Gastroesophageal sphincter (tissue), 4 donors: Measurements from ENCODE around the gene UBE4B. TPM values are rescaled to one million over a fixed set of nuclear protein-coding genes. Genes with fewer than 3 reads are reported as not detected.

Experiments used
- ATAC-seq: fragments of 150-250 bp; one replicate; pipeline ENCODE4 v1.9.1; 2016; ENCODE audit warnings: mild to moderate bottlenecking, moderate library complexity
- H3K27ac ChIP-seq, 4 donors: fragments of 200-600 bp; sonication (generic) in 3 of 4; 1 replicate in 3 of 4; 2 replicates in 1 of 4; pipeline ENCODE4 v1.5.1; 2016 to 2019
- H3K27me3 ChIP-seq: fragments of 200-600 bp; sonication (generic); one replicate; pipeline ENCODE4 v1.5.1; 2019
- H3K36me3 ChIP-seq, 2 donors: fragments of 200-600 bp; sonication (generic); one replicate each; pipeline ENCODE4 v1.5.1; 2019; ENCODE audit warnings: control low read depth in 1 of 2
- H3K4me1 ChIP-seq, 3 donors: fragments of 200-600 bp; sonication (generic); 1 replicate in 2 of 3; 2 replicates in 1 of 3; pipeline ENCODE4 v1.5.1; 2016 to 2019; ENCODE audit warnings: control low read depth in 2 of 3
- H3K4me3 ChIP-seq, 2 donors: fragments of 200-600 bp; sonication (generic); one replicate each; pipeline ENCODE4 v1.5.1; 2019; ENCODE audit warnings: mild to moderate bottlenecking in 1 of 2, moderate library complexity in 1 of 2
- H3K9me3 ChIP-seq, 3 donors: fragments of 200-600 bp; sonication (generic); one replicate each; pipeline ENCODE4 v1.5.1; 2017 to 2019; ENCODE audit warnings: control low read depth in 2 of 3
- EP300 ChIP-seq: sonication (generic); formaldehyde crosslinking; IDR thresholded peaks from one replicate; pipeline ENCODE4 v1.6.1; 2017; ENCODE audit warnings: antibody characterized with exemption, mild to moderate bottlenecking
- POLR2A ChIP-seq, 2 donors: fragments of 450-650 bp; IDR thresholded peaks; one replicate each; pipeline ENCODE4 v1.6.1; 2017; ENCODE audit warnings: antibody characterized with exemption in 2 of 2, mild to moderate bottlenecking in 2 of 2, moderate library complexity in 1 of 2
- POLR2AphosphoS5 ChIP-seq: sonication (generic); formaldehyde crosslinking; IDR thresholded peaks from one replicate; pipeline ENCODE4 v1.6.1; 2017; ENCODE audit warnings: antibody characterized with exemption
- WGBS, 2 donors: methylation state at CpG; one replicate each; pipeline ENCODE4 v1.1.5; 2018; ENCODE audit warnings: low coverage in 1 of 2; 5-methylcytosine and 5-hydroxymethylcytosine counted together
- total RNA-seq, 4 donors: library from RNA; depleted of rRNA; stranded (reverse); fragments of >200 nt; gene quantifications; one replicate each; pipeline ENCODE4 v1.1.0, GENCODE V29; 2016
- TF ChIP-seq, protein P1 (sequence below), 4 experiments: fragments of 200-600 bp in 2 of 4; fragments of 450-650 bp in 2 of 4; sonication (generic) in 1 of 4; IDR thresholded peaks; one replicate each; pipeline ENCODE4 v1.5.1; 2017 to 2019; ENCODE audit warnings: antibody characterized with exemption in 4 of 4, mild to moderate bottlenecking in 2 of 4, moderate library complexity in 2 of 4

Gene UBE4B
- total RNA-seq, 4 donors from 2014 or later: 56.9 to 120 (median 83.2) TPM

DNA sequence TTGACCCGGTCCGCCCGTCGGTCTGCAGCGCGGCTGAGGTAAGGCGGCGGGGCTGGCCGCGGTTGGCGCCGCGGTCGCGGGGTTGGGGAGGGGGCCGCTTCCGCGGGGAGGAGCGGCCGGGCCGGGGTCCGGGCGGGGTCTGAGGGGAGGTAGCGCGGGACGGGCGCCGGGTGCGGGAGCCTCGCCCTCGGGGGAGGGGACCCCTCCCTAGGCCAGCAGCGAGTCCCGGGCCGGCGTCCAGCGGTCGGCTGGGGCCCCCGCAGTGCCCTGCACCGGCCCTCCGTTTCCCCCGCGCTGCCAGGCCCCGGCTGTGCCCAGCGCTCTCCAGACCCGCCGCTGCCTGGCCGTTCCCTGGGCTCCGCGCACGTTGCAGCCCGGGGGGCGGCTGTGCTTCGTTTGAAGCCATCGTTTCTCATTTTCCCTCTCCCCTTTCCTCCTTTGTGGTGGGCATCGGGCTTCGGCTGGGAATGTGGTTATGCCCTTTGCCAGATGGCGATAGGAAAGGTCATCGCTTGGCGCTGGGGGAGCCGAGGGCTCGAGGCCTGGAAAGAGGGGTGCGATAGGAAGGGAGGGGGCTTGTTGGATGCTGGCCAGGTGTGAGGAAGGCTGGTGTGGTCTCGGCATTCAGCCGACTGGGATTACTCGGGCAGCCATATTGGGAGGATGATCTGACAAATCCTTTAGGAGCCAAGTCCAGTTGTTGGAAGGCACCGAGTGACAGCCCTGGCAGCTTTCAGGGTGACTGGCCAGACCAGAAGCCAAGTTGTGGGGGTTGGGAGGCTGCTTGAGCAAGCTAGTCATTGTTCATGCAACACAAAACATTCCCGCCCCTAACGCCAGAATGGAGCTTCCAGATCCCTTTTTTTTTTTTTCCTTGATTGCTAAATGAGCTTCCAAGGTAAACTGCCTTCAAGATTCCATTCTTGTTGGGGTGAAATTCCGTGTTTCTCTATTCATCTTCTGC lies 178.4 kb downstream of the UBE4B start:
- no peaks in the 10 kb centered on the region for H3K27me3 ChIP-seq
- H3K4me1 ChIP-seq: peaks cover 6 to 53% (median 18%) of the 10 kb centered on the region in 3 donors
- peak overlapping the region; percentile 85 to 99 for H3K4me3 ChIP-seq
- H3K27ac ChIP-seq: peak overlapping the region; percentile 98 to 100 (median 100)
- WGBS, 2 donors: 0% methylated on average over 3 to 7 of the region's 69 CpGs
- TF ChIP-seq POLR2AphosphoS5 (peak; percentile 92), POLR2A (IDR thresholded peaks at IDR 0.05) (peak; percentile 25 to 28), EP300 (no peak)
- TF ChIP-seq, protein P1, sequence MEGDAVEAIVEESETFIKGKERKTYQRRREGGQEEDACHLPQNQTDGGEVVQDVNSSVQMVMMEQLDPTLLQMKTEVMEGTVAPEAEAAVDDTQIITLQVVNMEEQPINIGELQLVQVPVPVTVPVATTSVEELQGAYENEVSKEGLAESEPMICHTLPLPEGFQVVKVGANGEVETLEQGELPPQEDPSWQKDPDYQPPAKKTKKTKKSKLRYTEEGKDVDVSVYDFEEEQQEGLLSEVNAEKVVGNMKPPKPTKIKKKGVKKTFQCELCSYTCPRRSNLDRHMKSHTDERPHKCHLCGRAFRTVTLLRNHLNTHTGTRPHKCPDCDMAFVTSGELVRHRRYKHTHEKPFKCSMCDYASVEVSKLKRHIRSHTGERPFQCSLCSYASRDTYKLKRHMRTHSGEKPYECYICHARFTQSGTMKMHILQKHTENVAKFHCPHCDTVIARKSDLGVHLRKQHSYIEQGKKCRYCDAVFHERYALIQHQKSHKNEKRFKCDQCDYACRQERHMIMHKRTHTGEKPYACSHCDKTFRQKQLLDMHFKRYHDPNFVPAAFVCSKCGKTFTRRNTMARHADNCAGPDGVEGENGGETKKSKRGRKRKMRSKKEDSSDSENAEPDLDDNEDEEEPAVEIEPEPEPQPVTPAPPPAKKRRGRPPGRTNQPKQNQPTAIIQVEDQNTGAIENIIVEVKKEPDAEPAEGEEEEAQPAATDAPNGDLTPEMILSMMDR (IDR thresholded peaks at IDR 0.05): no peak
- no peaks in the 10 kb centered on the region for H3K36me3 ChIP-seq
- ATAC-seq: peak; percentile 72
- H3K9me3 ChIP-seq: no peaks in the 10 kb centered on the region

- Histone ChIP-seq H3K27ac (peak overlapping the region; percentile 98 to 100 (median 100)), H3K4me1 (peaks cover 6 to 61% (median 23%) of the 10 kb centered on the region in 3 donors), H3K27me3 (no peaks in the 10 kb centered on the region), H3K9me3 (no peaks in the 10 kb centered on the region), H3K4me3 (peak overlapping the region; percentile 85 to 99), H3K36me3 (no peaks in the 10 kb centered on the region)
- TF ChIP-seq POLR2AphosphoS5 (no peak), POLR2A (IDR thresholded peaks at IDR 0.05) (no peak), EP300 (no peak)
- TF ChIP-seq, protein P1 (IDR thresholded peaks at IDR 0.05): no peak
- ATAC-seq: no peak
- WGBS, 2 donors: 2 to 3% methylated on average over 7 to 11 of the region's 11 CpGs
These were observed 179.2 kb downstream of the UBE4B start for GRCh38 chr1:10211805-10212410.

GRCh38 chr1:10212476-10212875 lies 179.7 kb downstream of the UBE4B start:
- H3K27ac ChIP-seq: peak overlapping the region; percentile 98 to 100 (median 100)
- ATAC-seq: no peak
- peak overlapping the region in 1 of 2 donors; percentile 99 for H3K4me3 ChIP-seq
- no CpG with 5 or more reads among the region's 1 CpG for WGBS, 2 donors
- peaks cover 6 to 66% (median 29%) of the 10 kb centered on the region in 3 donors for H3K4me1 ChIP-seq
- no peaks in the 10 kb centered on the region for H3K27me3 ChIP-seq
- H3K9me3 ChIP-seq: no peaks in the 10 kb centered on the region
- TF ChIP-seq POLR2AphosphoS5 (no peak), POLR2A (IDR thresholded peaks at IDR 0.05) (no peak), EP300 (no peak)
- TF ChIP-seq, protein P1 (IDR thresholded peaks at IDR 0.05): no peak
- H3K36me3 ChIP-seq: no peaks in the 10 kb centered on the region

- Histone ChIP-seq H3K4me1 (peaks cover 10 to 74% (median 35%) of the 10 kb centered on the region in 3 donors), H3K27ac (peak overlapping the region; percentile 7 to 100 (median 78)), H3K27me3 (no peaks in the 10 kb centered on the region), H3K4me3 (no peak overlapping the region), H3K9me3 (no peaks in the 10 kb centered on the region), H3K36me3 (no peaks in the 10 kb centered on the region)
- WGBS, 2 donors: 25 to 42% methylated on average over 2 to 3 of the region's 3 CpGs
- no peak for ATAC-seq
- TF ChIP-seq POLR2AphosphoS5: no peak
- TF ChIP-seq, protein P1 (IDR thresholded peaks at IDR 0.05): no peak
- TF ChIP-seq EP300: no peak
- no peak for TF ChIP-seq POLR2A (IDR thresholded peaks at IDR 0.05)
These were observed 180.5 kb downstream of the UBE4B start for GRCh38 chr1:10213186-10213705.
